Dermis blood vessel endothelial cell (primary cell): ENCODE results near the gene PDGFB. TPM values are rescaled to one million over a fixed set of nuclear protein-coding genes. Genes with fewer than 3 reads are reported as not detected.
"Not testable (repeated sequence)": the region's sequence is repeated elsewhere in the genome, so short reads cannot be mapped to it uniquely, and the experiment has no call there.

Source experiments
- DNase-seq: peaks from one replicate; pipeline ENCODE4 v3.0.0; 2010
- total RNA-seq: library from RNA; depleted of rRNA; stranded (reverse); fragments of >200 nt; gene quantifications from 2 replicates; pipeline ENCODE4 v1.2.3, GENCODE V29; 2014

Gene PDGFB
- total RNA-seq, 1 donor from 2014 or later, result 75.7 TPM

DNA sequence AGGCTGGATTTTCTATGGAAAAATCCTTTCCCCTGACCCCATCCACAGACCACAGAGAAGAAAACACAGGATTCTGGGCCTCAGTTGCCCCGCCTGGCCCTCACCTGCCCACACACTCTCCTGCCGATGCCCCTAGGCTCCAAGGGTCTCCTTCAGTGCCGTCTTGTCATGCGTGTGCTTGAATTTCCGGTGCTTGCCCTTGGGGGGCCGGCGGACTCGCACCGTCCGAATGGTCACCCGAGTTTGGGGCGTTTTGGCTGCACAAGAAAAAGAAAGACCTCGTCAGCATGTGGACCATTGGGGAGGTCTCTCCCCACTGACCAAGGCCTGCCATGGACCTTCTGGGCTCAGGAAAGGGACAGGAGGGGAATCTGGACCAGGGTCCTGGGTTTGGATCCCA lies 19.2 kb downstream of the PDGFB start:
- DNase-seq, result no peak

DNA sequence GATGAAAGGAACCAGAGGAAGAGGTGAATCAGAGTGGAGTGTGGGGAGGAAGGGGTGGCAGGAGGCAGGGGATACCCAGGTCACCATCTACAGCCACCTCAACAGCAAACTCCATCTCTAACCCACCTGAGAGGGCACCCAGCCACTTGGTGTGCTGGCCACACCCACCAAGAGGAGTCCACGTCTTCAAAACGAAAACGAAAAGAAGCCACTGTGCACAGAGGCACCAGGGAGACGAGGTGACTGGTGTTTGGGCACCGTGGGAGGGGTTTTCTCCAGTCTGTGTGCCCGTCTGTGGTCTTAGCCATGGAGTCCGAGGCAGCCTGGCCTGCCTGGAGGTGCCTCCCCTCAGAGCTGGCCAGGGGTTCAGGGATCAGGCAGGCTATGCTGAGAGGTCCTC lies 20.2 kb downstream of the PDGFB start:
- no peak for DNase-seq

DNA sequence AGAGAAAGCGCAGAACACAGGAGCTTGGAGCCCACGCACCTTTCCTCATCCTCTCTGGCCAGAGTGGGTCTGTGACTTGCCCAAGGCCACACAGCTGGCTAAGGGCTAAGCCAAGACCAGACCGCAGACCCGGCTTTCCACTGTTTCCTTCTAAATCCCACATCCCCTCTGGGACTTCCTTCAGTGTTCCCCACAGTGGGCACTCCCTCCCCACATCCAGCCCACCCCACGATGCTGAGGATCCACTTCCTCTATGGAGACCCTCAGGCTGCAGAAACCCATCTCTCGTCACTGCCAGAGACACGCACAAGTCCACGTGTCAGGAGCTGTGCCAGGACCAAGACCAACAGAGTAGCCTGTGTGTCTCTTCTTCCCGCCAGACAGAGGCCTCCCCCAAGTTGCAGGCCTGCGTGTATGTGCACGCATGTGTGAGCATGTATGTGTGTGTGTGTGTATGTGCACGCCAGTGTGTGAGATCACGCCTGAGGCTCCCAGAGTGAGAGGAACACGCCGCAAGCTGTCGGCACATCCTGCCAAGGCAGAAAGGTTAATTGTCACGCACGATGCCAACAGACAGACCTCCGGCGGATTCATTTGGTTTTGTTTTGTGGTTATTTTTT lies 21.6 kb downstream of the PDGFB start:
- no peak for DNase-seq

DNA sequence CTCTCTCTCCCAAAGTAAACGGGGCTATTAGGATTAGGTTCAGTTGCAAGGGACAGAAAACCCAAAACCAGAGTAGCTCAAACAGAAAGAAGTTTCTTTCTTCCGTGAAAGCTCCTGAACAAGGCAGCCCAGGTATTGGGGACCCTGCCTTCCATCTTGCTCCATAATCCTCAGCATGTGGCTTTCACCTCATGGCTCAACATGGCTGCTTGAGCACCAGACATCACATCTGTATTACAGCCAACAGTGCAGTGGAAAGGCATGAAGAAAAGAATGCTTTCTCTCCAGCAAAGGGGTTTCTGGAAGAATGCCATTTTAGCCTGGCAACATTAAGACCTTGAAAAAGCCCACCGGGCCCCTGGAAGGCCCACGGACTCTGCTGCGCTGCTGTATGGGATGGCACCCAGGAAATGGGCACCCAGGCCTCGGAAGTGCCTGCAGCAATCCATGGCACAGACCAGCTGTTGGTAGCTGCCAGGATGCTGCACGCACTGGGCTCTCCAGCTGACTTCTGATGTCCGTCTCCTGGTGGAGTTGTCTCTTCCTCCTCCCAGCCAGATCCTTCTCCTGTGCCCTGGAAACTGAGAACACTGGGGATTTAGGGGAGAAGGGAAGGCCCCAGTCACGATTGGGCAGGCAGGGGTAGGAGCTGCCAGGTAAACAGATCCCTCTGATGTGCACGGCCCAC lies 22.6 kb downstream of the PDGFB start:
- DNase-seq, result no peak

DNA sequence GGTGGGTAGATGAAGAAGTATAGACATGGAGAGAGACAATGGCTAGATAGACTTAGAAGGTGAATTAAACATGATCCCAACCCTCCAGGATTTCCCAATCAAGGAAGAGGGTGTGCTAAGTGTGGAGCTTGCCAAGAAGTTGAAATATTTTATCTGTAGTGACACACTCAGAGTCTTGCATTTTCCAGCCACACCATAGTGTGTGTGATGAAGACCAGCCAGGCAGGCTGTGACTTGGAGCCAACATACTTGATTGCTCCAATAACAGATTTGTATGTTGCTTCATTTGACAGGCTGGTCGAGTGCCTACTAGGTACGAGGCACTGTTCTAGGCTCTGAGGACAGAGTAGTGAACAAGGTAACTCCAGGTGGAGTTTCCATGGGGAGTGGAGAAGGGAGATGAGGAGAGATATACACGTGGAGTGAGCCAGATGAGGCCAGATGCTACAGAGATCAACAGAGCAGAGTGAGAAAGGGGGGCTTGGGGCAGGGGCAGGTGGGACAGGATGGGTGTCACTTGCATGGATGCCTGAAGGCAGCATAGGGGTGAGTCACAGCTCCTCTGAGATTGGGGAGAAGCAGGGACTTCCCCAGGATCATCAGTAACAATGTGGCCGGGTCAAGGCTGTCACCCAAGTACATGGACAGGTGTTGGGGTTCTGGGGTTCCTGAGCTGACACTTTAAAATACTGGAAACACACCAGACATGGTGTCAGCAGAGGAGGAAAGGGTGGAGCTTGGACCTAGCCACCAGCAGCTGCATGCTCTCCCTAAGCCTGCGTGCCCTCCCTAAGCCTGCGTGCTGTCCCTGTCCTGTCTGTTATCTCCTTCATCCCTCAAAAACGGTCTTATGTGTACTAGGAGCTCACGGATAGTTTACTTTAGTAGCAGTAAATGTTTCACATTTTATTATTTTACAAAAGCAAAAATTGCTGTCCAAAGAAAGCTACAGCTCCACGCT lies 23.6 kb downstream of the PDGFB start:
- DNase-seq, result no peak

DNA sequence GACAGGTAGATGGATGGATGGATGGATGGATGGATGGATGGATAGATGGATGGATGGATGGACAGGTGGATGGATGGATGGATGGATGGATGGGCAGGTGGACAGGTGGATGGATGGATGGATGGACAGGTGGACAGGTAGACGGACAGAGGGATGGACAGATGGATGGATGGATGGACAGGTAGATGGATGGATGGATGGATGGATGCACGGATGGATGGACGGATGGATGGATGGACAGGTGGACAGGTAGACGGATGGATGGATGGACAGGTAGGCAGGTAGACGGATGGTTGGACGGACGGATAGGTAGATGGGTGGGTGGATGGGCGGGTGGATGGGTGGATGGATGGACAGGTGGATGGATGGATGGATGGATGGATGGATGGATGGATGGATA lies 24.3 kb downstream of the PDGFB start:
- no peak for DNase-seq

DNA sequence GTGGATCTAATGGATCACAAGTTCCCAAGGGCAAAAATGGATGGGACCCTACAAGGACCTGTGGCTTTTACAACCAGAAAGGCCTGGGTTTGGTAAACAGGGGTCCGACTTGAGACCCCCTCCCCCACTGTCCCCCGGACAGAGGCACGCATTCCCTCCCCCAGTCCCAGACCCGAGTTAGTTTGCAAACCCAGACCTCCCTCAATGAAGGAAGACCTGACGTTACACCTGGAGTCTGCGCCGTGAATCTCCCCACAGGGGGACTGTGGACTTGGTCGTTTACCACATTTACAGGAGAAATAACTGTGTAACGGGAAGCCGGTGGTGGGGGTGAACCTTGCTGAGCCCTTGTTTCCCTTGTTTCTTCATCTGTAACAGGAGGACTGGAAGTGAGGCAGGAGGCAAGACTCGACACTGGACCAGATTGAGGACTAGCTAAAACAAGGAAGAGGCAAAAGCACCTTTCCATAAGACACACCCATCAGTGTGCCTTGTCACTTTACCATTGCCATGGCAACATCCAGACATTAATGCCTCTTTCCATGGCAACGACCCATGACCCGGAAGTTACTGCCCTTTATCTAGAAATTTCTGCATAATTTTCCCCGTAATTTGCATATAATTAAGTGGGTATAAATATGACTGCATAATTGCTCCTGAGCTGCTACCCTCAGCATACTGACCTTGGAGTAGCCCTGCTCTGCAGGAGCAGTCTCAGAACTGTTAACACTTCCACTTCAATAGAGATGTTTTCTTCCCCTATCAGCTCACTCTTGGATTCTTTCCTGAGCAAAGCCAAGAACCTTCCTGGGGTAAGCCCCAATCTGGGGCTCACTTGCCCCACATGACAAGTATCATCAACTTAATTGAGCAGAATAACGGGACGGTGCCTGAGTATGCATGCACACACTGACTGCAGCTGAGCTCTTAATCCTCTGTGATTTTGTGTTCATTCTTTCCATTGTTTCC lies 25.4 kb downstream of the PDGFB start:
- peak; percentile 55 for DNase-seq

DNA sequence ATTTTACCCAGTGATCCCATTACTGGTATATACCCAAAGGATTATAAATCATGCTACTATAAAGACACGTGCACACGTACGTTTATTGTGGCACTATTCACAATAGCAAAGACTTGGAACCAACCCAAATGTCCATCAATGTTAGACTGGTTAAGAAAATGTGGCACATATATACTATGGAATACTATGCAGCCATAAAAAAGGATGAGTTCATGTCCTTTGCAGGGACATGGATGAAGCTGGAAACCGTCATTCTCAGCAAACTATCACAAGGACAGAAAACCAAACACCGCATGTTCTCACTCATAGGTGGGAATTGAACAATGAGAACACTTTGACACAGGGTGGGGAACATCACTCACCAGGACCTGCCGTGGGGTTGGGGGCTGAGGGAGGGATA lies 26.4 kb downstream of the PDGFB start:
- DNase-seq, result not testable (repeated sequence)

DNA sequence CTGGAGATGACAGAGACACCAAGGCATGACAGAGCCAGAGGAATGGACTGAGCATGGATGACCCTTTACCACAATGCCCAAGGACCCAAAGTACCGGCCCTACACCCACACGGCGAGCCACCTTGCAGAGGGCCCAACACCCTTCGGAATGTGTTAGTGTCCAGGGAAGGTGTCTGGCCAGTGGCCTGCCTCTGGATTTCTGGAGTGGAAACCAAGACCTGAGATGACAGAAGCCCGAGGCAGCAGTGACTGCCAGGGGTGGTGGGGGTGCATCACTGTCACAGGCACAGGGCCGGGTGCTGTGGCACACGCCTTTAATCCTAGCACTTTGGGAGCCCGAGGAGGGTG lies 28.7 kb downstream of the PDGFB start:
- no peak for DNase-seq

DNA sequence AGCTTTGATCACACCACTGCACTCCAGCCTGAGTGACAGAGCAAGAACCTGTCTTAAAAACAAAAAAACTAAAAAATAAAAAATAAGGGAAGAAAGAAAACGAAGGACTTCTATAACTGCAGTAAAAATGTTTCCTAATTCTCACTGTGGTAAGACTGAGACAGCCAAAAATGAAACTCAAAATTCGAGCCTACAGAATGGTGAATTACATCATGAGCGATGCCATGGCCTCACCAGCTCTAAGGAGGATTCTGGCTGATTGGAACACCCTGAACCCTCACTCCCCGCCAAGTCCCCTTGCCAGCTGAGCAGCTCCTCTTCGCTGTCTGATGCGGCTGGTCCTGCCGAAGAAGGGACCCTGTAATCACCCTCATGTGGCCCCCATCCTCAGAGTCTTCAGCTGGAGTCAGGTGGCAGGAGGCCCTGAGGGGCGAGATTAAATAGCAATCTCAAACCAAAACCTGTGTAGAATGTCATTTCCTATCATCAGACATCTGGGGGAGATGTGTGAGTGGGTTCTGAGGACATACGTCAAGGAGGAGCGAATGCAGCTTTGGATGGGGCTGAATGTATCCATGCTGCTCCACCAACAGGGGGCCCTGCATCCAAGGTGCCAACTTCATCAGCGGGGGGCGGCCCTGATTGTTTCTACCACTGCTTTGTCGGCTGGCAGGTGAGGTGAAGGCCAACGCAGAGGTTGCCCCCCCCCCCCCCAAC lies 29.2 kb downstream of the PDGFB start:
- DNase-seq, result peak; percentile 43

DNA sequence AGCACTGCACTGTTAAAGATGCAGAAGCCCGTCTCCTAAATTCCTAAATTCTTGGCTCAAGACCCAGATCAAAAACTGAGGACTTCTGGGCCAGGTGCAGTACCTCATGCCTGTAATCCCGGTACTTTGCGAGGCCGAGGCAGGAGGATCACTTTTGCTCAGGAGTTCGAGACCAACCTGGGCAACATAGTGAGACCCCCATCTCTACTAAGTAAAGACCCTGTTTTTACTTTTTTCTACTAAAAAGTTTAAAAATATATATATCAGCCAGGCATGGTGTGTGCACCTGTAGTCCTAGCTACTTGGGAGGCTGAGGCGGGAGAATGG lies 29.7 kb downstream of the PDGFB start:
- no peak for DNase-seq

DNA sequence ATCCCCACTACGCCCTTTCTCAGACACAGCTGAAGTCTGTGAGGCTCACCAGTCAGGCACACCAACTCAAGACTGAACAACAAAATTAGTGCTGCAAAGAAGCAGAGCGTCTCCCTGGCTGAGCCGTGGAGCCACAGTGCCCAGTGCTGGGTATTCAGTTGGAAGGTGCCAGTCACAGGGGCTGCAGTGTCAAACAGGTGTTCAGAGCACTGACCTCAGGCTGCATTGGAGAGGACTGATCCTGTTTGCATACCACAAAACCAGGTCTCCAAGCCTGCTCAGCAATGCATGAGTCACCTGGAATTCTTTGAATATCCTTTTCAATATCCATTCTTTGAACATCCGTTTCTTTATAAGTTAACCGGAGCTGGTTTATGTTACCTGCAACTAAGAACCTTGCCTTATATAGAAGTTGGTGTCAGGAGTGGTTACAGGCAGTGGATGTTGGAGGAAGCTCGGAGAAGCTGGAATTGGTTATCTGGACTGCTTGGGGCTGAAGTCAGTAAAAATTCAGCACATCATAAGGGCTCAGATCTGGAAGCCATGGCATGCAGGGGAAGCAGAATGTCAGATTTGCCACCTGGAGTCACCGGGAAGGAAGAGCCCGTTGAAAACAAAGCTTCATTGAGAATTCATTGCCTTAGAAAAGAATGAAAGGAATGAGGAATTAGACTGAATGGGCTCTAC lies 30.3 kb downstream of the PDGFB start:
- DNase-seq, result peak; percentile 75

DNA sequence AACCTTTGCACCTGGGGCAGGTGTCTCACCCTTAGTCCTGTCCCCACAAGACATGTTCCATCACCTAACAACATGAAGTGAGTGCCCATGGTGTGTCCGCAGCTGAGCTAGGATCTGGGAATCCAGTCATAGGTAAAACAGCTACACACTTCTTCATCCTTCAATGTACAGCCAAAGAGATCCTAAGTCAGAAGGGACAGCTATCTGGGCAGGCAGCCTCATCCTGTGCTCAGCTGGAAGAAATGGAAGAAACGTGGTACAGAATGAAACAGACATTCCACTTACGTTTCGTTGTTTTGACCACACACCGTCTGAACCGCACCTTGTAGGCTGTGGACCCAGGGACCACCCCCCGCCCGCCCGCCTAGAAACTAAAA lies 30.8 kb downstream of the PDGFB start:
- no peak for DNase-seq

DNA sequence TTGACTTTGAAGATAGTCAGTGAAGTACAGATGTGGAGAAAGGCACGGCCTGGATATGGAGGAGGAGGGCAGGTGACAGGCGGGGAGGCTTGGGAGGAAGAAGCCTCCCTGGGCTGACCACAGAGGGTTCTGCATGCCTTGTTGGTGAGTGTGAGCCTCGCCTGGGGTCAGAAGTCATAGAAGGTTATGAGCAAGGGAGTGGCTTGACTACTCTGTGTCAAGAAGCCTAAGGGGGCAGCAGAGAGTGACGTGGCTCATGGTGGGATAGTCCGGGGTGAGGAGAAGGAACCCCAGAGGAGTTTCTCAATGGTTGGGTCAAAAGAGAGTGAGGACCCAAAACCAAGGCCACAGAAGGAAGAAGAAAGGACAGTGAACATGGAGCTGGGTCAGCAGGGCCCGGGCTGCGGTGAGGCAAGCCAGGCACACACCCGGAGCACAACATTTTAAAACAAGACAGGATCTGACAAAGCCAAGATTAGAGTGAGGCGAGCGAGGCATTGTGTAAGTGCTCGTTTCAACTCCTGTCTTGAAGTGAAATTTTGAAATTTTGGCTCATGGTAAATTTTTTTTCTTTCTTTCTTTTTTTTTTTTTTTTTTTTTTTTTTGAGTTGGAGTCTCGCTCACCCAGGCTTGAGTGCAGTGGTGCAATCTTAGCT lies 31.9 kb downstream of the PDGFB start:
- DNase-seq, result no peak

DNA sequence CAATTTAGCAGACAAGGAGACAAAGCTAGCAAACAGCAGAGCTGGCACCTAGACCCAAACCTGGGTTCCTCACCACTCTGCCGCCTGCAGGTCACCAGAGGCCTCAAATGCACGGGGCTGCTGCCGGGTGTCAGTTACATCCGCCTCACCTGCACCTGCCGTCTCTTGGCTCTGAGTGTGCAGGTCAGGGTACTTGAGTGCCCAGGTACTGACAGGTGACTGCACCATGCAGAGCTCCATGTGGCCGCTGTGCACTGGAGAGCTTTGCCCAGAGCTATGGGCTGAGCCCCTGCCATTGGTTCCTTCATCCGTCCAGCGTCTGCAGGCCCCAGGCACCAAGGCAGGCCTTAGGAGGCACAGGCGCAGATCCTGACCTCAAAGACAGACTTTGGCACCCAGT lies 35.0 kb downstream of the PDGFB start:
- no peak for DNase-seq

DNA sequence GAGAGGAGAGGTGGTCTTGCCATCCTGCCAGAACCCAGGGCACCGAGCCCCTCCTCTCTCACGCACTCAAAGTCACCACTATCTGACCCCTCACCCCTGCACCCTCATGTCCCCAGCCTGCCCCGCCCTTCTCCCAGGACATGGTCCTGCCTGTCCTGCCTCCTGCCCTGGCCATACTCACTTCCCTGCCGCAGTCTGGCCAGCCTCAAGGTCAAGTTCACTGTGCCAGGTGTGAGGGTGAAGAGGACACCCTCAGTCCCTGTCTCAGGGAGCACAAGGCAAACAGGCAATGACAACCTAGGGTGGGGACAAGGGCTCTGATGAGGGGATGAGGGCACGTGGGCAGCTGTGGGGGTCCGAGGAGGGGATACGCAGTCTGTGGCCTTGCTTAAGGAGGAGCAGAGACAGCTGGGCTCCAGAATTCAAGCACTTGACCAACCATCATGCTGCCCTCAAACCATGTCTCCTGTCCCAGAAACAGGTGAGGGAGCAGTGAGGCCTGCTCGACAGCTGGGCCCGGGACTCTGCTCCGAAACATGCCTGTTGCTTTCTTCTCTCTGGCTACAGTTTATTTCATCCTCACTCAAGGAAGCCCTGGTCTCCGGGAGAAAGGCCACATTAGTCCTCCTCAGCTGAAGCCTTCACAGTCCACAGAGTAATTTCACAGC lies 36.6 kb downstream of the PDGFB start:
- DNase-seq, result no peak

DNA sequence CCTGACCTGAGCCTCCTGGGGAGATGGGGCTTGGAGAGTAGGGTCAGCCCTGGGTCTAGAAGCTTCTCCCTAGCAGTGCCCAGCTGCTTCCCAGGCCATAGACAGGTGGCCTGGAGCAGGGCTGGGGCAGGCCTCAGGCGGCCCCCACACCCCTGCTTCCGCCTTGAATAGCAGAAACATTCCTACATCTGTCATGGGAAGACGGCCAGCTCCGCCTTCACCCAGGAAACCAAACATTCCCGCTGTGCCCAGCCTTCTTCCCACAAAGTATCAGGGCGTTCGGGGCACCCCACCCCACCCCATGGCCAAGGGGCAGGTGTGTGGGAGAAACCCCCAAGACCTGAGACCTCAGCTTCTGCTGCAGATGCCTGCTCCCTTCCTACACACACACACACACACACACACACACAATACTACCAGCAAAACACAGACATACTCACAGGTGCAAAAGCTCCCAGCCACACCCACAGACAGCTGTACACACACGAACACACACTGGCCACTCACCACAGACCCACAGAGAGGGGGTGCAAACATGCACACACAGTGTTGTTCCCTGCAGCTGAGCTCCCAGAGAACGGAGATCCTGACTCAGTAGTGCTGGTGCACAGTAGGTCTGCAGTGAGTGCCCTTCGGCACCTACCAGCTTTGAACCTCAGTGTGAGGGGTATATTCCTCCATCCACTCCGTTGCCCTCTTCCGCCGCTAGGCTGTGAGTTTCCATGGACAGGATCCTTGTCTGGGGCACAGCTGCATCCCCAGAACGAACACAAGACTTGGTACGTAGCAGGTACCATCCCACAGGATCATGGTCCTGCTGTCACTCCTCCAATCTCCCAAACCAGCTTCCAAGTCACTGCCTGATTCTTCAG lies 37.4 kb downstream of the PDGFB start:
- no peak for DNase-seq

DNA sequence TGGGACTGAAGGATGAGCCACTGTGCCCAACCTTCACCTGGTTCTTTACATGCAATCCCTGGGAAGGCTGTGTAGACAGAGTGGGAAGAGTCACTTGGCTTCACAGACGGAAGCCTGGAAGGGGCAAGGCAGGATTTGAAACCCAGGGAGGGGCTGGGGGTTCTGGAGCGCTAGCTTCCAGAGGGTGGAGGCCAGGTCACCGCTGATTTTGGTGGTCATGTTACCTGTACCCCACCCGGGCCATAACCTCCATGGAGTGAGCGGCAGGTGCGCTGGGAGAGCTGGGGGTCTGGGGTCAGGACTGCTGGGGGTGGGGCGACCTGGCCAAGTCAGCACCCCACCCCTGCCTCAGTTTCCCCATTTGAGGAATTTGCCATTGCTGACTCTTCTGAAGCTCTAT lies 38.3 kb downstream of the PDGFB start:
- DNase-seq, result no peak

DNA sequence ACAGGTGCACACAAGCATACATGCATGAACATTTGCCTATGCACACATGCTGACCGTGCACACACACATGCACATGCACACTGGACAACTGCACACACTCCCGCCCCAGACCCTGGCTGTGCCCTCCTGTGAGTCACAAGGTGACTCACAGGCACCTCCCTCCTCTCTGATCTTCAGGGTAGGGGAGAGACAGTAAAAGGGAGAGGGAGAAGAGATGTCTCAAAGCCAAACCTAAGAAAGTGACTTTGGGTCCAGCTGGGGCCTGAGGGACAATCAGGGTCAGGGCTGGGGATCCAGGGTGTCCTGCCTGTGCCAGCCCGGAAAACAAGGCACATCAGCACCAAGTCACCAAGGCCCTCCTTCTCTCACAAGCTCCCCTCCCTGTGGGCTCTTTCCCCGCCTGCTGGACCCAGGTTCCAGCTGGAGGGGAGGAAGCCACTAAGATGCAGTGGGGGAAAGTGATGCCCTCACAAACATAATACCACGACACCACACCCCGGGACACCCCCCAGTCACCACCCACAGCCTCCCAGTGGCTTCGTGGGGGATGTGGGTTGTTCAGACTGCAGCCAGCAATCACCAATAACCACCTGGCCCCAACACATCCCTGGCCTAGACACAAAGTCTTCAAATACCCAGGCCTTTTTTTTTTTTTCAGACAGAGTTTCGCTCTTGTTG lies 39.3 kb downstream of the PDGFB start:
- DNase-seq, result peak; percentile 67
